ENCODE results near the gene ADAMTSL1. TPM values are rescaled to one million over a fixed set of nuclear protein-coding genes. Genes with fewer than 3 reads are reported as not detected.

Gene ADAMTSL1
- total RNA-seq, 1 experiment from 2014 or later: 1.2 TPM

DNA sequence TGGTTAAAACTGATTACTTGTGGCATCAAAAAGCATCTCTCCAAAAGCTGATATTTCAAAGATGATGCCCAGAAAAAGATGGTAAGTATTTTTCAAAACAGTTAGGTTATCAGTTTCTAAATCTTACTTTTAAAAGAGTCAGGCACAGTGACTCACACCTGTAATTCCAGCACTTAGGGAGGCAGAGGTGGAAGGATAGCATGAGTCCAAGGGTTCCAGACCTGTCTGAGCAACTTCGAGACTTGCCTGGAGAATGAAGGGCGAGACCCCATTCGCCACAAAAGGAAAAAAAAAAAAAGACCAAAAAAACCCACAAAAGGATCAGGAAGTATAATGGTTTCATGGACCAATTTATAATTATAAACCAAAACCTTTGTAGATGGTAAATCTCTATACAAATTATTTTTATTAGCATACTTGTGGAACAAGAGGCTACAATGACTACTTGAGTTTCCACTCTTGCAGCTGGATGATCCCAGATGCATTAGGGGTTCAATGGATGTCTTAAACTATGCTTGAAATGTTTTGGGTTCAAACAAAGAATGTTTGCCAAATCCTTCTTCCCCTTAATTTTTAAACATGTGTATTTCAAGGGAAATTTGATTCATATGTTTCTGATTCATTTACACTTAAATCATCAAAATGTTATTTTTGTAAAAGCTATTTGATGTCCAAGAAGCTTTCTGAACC lies 96.1 kb downstream of the ADAMTSL1 start:
- no peak overlapping the region for H3K18ac ChIP-seq (ENCODE audit: insufficient read length, low read depth, low read length)
- H4K91ac ChIP-seq (ENCODE audit: insufficient read length, low read depth, low read length): no peak overlapping the region
- H2BK120ac ChIP-seq (ENCODE audit: low read depth, low read length, poor library complexity, severe bottlenecking): no peak overlapping the region
- no peak overlapping the region for H3K23ac ChIP-seq (ENCODE audit: insufficient read length, low read depth, low read length)
- no peaks in the 10 kb centered on the region for H3K9me3 ChIP-seq (ENCODE audit: control insufficient read depth, low read depth, low read length)
- H3K79me2 ChIP-seq (ENCODE audit: insufficient read depth, low read length): no peaks in the 10 kb centered on the region
- no peak overlapping the region for H3K9ac ChIP-seq (ENCODE audit: extremely low read depth, insufficient read length, low read length)
- no peaks in the 10 kb centered on the region for H3K27me3 Mint-ChIP-seq (ENCODE audit: low read depth)
- no peak overlapping the region for H2BK5ac ChIP-seq (ENCODE audit: insufficient read length, low read length)
- H2BK12ac ChIP-seq (ENCODE audit: insufficient read length, low read depth, low read length): no peak overlapping the region
- no peak overlapping the region for H4K5ac ChIP-seq (ENCODE audit: insufficient read length, low read depth, low read length)
- H2BK20ac ChIP-seq (ENCODE audit: low read depth, low read length, poor library complexity, severe bottlenecking): no peak overlapping the region
- no peak overlapping the region for H3K56ac ChIP-seq (ENCODE audit: insufficient read length, low read depth, low read length)
- H3K9me3 Mint-ChIP-seq: no peaks in the 10 kb centered on the region
- H3K36me3 Mint-ChIP-seq (ENCODE audit: insufficient read depth in 1 of 3, low read depth in 3 of 3): no peaks in the 10 kb centered on the region
- H4K8ac ChIP-seq (replicated peaks; ENCODE audit: insufficient read length, low read depth, low read length): no peak overlapping the region
- H3K23me2 ChIP-seq (ENCODE audit: insufficient read length, low read depth, low read length, poor library complexity, severe bottlenecking): no peaks in the 10 kb centered on the region
- H2AK5ac ChIP-seq (ENCODE audit: insufficient read length, low read length): no peak overlapping the region
- no peak overlapping the region for H3T11ph ChIP-seq (ENCODE audit: low read length)
- H2BK15ac ChIP-seq (ENCODE audit: low read depth, low read length): no peak overlapping the region
- no peak overlapping the region for H3K4me2 ChIP-seq (ENCODE audit: insufficient read depth, insufficient read length, low read length)
- no peak overlapping the region for H3K27ac ChIP-seq (ENCODE audit: insufficient read length, low read depth, low read length)
- no peak overlapping the region for H3K27ac Mint-ChIP-seq
- H3K4me3 Mint-ChIP-seq: no peak overlapping the region
- H2AFZ ChIP-seq (ENCODE audit: low read length): no peak overlapping the region
- no peak for DNase-seq
- TF ChIP-seq, protein P1, sequence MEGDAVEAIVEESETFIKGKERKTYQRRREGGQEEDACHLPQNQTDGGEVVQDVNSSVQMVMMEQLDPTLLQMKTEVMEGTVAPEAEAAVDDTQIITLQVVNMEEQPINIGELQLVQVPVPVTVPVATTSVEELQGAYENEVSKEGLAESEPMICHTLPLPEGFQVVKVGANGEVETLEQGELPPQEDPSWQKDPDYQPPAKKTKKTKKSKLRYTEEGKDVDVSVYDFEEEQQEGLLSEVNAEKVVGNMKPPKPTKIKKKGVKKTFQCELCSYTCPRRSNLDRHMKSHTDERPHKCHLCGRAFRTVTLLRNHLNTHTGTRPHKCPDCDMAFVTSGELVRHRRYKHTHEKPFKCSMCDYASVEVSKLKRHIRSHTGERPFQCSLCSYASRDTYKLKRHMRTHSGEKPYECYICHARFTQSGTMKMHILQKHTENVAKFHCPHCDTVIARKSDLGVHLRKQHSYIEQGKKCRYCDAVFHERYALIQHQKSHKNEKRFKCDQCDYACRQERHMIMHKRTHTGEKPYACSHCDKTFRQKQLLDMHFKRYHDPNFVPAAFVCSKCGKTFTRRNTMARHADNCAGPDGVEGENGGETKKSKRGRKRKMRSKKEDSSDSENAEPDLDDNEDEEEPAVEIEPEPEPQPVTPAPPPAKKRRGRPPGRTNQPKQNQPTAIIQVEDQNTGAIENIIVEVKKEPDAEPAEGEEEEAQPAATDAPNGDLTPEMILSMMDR (conservative IDR thresholded peaks at IDR 0.05): no peak
- H3K14ac ChIP-seq (ENCODE audit: insufficient read depth, low read length): no peak overlapping the region
- no peaks in the 10 kb centered on the region; the same call in 1 of the 2 replicates for H3K4me1 ChIP-seq (ENCODE audit: insufficient read depth, low read length)
- H4K20me1 ChIP-seq (ENCODE audit: control insufficient read depth, insufficient read depth, insufficient read length): no peaks in the 10 kb centered on the region
- no peaks in the 10 kb centered on the region for H3K79me1 ChIP-seq (ENCODE audit: insufficient read depth, low read depth, low read length, poor library complexity, severe bottlenecking)
- H3K4ac ChIP-seq (ENCODE audit: low read depth, low read length): no peak overlapping the region
- WGBS (ENCODE audit: extremely low coverage, insufficient read length, low lambda C conversion rate): no CpG with 5 or more reads among the region's 3 CpGs
- peaks cover 18 to 21% of the 10 kb centered on the region in 2 experiments for H3K4me1 Mint-ChIP-seq
- H3K27me3 ChIP-seq (ENCODE audit: insufficient read depth, low read length): no peaks in the 10 kb centered on the region

Measured in H9 (cell line).